Suprapubic skin (tissue), 4 donors: ENCODE data around the gene STK40. TPM values are rescaled to one million over a fixed set of nuclear protein-coding genes. Genes with fewer than 3 reads are reported as not detected.

Experiments used
- DNase-seq, 2 donors: peaks; one replicate each; pipeline ENCODE4 v3.0.0-alpha.2; 2019; ENCODE audit warnings: low spot score in 2 of 2
- H3K27ac ChIP-seq: fragments of 200-600 bp; sonication (generic); one replicate; pipeline ENCODE4 v1.5.1; 2019
- H3K27me3 ChIP-seq: fragments of 200-600 bp; sonication (generic); one replicate; pipeline ENCODE4 v1.5.1; 2019
- H3K36me3 ChIP-seq: fragments of 200-600 bp; sonication (generic); one replicate; pipeline ENCODE4 v1.5.1; 2019
- H3K4me1 ChIP-seq: fragments of 200-600 bp; sonication (generic); one replicate; pipeline ENCODE4 v1.5.1; 2019
- H3K4me3 ChIP-seq: fragments of 200-600 bp; sonication (generic); one replicate; pipeline ENCODE4 v1.5.1; 2019; ENCODE audit warnings: mild to moderate bottlenecking
- H3K9me3 ChIP-seq: fragments of 200-600 bp; sonication (generic); one replicate; pipeline ENCODE4 v1.5.1; 2019
- EP300 ChIP-seq: sonication (generic); formaldehyde crosslinking; IDR thresholded peaks from one replicate; pipeline ENCODE4 v1.6.1; 2017; ENCODE audit warnings: antibody characterized with exemption
- POLR2A ChIP-seq, 2 donors: fragments of 450-650 bp; IDR thresholded peaks; one replicate each; pipeline ENCODE4 v1.6.1; 2017; ENCODE audit warnings: antibody characterized with exemption in 2 of 2, mild to moderate bottlenecking in 2 of 2, moderate library complexity in 2 of 2
- POLR2AphosphoS5 ChIP-seq, 3 donors: sonication (generic); formaldehyde crosslinking; IDR thresholded peaks; one replicate each; pipeline ENCODE4 v1.6.1; 2017; ENCODE audit warnings: antibody characterized with exemption in 3 of 3
- WGBS: methylation state at CpG from one replicate; pipeline ENCODE4 v1.1.5; 2018; 5-methylcytosine and 5-hydroxymethylcytosine counted together
- total RNA-seq, 4 donors: library from RNA; depleted of rRNA; stranded (reverse); fragments of >200 nt; gene quantifications; one replicate each; pipeline ENCODE4 v1.1.0, GENCODE V29; 2016
- TF ChIP-seq, protein P1 (sequence below), 2 donors: fragments of 200-600 bp in 1 of 2; fragments of 450-650 bp in 1 of 2; sonication (generic) in 1 of 2; IDR thresholded peaks; one replicate each; pipeline ENCODE4 v1.5.1; 2016 to 2019; ENCODE audit warnings: antibody characterized with exemption in 2 of 2, mild to moderate bottlenecking in 1 of 2, moderate library complexity in 1 of 2

The STK40 gene
- total RNA-seq, 4 donors from 2014 or later: 29.0 to 69.5 (median 51.8) TPM

DNA sequence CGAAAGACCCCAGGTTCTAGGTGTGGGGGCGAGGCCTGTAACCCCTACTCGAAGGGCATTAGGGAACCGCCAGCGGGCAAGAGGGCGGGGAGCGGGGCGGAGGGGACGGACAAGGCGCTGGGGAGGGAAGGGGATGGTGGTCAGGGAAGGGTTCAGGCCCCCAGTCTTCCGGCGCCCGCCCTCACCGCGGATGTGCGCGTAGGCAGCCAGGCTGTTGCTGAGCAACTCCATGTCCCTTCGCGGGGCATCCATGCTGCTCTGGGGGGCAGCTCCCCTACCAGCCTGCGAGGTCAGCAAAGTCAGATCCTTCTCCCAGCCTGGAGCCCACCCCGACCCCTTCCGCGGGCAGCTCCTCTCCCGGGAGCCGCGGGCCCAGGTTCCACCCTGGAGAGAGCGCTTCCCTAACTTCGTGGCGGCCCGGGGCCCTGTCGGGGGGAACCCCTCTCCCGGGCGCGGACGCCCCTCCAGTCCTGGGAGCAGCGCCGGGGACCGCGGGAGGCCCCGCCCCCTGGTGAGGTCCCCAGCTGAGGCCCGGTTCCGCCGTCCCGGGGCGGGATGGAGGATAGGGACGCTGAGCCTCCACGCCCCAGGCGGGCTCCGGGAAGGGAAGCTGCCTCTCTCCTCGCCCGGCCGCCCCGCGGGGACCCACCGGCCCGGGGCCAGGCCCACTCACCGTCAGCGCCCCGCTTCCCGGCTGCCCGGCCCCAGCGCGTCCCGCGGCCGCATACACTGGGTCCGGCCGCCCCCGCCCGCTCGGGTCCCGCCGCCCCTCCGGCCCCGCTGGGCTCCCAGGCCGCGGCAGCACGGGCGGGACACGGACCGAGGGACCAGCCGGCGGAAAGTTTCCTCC is 62.7 kb downstream of the STK40 start:
- no peaks in the 10 kb centered on the region for H3K36me3 ChIP-seq
- peak overlapping the region; percentile 79 for H3K4me3 ChIP-seq
- peaks cover 43% of the 10 kb centered on the region for H3K4me1 ChIP-seq
- no peaks in the 10 kb centered on the region for H3K9me3 ChIP-seq
- H3K27ac ChIP-seq: peak overlapping the region; percentile 85
- WGBS: 7% methylated on average over 24 of the region's 83 CpGs
- TF ChIP-seq, protein P1, sequence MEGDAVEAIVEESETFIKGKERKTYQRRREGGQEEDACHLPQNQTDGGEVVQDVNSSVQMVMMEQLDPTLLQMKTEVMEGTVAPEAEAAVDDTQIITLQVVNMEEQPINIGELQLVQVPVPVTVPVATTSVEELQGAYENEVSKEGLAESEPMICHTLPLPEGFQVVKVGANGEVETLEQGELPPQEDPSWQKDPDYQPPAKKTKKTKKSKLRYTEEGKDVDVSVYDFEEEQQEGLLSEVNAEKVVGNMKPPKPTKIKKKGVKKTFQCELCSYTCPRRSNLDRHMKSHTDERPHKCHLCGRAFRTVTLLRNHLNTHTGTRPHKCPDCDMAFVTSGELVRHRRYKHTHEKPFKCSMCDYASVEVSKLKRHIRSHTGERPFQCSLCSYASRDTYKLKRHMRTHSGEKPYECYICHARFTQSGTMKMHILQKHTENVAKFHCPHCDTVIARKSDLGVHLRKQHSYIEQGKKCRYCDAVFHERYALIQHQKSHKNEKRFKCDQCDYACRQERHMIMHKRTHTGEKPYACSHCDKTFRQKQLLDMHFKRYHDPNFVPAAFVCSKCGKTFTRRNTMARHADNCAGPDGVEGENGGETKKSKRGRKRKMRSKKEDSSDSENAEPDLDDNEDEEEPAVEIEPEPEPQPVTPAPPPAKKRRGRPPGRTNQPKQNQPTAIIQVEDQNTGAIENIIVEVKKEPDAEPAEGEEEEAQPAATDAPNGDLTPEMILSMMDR (IDR thresholded peaks at IDR 0.05): no peak
- peak in 1 of 3 donors; percentile 12 for TF ChIP-seq POLR2AphosphoS5 (IDR thresholded peaks at IDR 0.05)
- no peak for DNase-seq
- no peaks in the 10 kb centered on the region for H3K27me3 ChIP-seq

DNA sequence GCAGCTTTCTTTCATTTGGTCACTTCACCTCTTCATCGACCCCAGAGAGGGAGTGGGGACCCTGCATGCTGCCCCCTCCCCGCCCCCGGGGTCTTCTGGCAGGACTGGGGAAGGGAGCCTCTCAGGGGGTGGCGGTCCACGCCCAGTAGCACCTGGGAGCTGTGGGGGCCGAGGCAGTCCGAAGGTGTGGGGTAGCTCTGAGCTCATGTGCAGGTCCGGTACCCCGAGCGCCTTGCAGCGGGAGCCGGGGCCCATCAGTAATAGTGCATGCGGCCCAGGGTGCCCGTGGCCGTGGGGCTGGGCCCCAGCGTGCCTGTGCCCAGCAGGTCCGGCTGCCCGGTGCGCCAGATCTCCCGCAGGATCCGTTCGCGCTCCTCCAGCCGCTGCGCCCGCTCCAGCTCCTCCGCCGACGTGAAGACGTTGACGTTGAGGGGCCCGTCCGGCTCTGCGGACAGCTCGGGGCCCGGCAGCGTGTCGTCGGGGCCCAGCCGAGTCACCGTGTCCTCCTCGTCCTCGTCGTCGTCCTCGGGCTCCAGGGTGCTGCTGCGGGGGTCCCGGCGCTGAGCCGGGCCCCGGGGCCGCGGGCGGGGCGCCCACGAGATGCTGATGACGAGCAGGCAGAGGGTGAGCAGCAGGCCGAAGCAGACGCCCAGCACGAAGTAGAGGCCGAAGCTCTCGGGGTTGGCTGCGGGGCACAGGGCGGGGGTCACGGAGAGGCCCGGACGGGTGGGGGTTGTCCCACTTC is 63.5 kb downstream of the STK40 start:
- TF ChIP-seq POLR2A (IDR thresholded peaks at IDR 0.05) (no peak), POLR2AphosphoS5 (IDR thresholded peaks at IDR 0.05) (no peak), EP300 (no peak)
- TF ChIP-seq, protein P1 (IDR thresholded peaks at IDR 0.05): no peak
- peaks cover 42% of the 10 kb centered on the region for H3K4me1 ChIP-seq
- no peak for DNase-seq
- H3K36me3 ChIP-seq: no peaks in the 10 kb centered on the region
- H3K4me3 ChIP-seq: peak overlapping the region; percentile 79
- no peaks in the 10 kb centered on the region for H3K9me3 ChIP-seq
- 36% methylated on average over 25 of the region's 67 CpGs for WGBS
- H3K27me3 ChIP-seq: no peaks in the 10 kb centered on the region
- peak overlapping the region; percentile 85 for H3K27ac ChIP-seq

DNA sequence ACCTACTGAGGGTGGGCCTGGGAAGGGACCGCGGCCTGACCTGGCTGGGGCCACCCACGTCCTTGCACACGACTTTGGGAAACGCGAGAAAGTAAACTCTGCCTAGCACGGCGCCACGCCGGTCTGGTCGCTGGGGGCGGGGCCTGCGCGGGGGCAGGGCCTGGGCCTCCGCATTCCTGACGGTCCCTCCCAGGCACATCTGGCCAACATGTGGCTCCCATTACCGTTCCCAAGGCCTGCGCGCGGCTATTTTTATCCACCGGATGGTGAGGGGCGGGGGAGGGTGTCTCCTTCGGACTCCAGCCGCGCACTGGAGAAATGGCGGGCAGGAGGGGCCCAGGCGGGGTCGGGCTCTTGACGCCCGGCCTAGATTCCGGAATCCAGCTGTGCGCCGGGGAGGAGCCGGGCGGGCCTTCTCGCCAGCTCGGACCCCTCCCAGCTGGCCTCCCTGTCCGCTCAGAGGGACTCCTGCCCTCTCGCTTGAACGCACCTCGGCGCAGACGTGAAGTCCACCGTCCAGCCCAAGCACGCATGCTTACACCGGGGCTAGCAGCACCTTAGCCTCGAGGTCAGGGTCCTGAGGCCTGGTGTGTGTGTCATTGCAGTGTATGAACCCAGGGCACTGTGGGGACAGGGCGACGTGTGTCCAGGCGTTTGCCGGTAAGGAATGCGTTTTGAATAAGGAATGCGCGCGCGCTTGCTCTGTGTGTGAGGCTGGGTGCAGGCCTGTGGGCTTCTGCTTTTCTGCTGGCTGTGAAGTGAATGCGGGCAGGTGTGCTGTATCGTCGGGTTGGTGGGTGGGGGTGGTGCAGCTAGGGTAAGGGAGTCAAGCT is 64.4 kb downstream of the STK40 start:
- DNase-seq: peak; percentile 92 to 93
- peak overlapping the region; percentile 79 for H3K4me3 ChIP-seq
- no peaks in the 10 kb centered on the region for H3K27me3 ChIP-seq
- peaks cover 37% of the 10 kb centered on the region for H3K4me1 ChIP-seq
- TF ChIP-seq EP300: no peak
- TF ChIP-seq POLR2AphosphoS5 (IDR thresholded peaks at IDR 0.05): peak in 1 of 3 donors; percentile 5
- H3K9me3 ChIP-seq: no peaks in the 10 kb centered on the region
- no peaks in the 10 kb centered on the region for H3K36me3 ChIP-seq
- peak overlapping the region; percentile 85 for H3K27ac ChIP-seq
- 50% methylated on average over 25 of the region's 59 CpGs for WGBS

DNA sequence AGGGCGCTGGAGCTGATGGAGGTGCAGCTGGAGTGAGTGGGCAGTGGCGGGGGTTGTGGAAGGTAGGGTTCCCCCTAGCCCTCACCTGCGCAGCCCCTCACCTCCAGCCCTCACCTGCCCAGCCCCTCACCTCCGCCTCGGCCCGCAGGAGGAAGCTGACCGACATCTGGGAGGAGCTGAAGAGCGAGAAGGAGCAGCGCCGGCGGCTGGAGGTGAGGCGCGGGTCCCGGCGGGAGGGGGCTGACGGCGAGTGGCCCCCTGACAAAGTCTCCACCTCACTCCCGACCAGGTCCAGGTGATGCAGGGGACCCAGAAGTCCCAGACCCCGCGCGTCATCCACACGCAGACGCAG is 65.0 kb downstream of the STK40 start:
- Histone ChIP-seq H3K9me3 (no peaks in the 10 kb centered on the region), H3K27me3 (no peaks in the 10 kb centered on the region), H3K4me1 (peaks cover 37% of the 10 kb centered on the region), H3K27ac (peak overlapping the region; percentile 85), H3K4me3 (peak overlapping the region; percentile 79), H3K36me3 (no peaks in the 10 kb centered on the region)
- WGBS: 42% methylated on average over 12 of the region's 23 CpGs
- no peak for DNase-seq
- no peak for TF ChIP-seq EP300

DNA sequence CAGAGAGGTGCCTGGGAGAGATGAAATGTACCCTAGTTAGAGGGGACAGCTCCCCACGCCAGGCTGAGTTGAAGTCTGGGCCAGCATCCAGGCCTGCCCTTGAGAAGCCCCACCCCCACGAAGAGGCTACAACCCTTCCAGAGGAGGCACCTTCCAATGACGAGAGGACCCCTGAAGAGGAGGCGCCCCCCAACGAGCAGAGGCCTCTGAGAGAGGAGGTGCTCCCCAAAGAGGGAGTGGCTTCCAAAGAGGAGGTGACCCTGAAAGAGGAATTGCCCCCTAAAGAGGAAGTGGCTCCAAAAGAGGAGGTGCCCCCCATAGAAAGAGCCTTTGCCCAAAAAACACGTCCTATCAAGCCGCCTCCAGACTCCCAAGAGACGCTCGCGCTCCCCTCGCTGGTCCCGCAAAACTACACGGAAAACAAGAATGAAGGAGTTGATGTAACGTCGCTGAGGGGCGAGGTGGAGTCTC is 65.4 kb downstream of the STK40 start:
- DNase-seq: no peak

DNA sequence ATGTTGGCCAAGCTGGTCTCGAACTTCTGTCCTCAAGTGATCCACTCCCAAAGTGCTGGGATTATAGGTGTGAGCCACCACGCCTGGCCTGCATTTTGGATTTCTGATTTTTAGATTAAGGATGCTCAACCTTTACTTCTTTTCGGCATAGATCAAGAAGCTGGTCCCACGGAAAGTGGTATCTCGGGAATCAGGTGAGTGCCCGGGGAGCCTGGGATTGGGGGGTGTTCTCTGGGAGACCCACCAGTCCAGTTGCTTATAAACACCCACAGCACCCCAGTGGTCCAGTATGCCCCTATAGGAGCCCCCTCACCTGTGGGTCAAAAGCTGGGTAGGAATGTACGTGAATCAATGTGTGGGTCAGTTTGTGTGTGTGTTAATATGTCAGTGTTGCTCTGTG is 76.3 kb downstream of the STK40 start:
- H3K4me1 ChIP-seq: peaks cover 20% of the 10 kb centered on the region
- no peak for TF ChIP-seq POLR2A (IDR thresholded peaks at IDR 0.05)
- peak in 1 of 2 donors; percentile 31 for DNase-seq
- H3K36me3 ChIP-seq: peaks cover 4% of the 10 kb centered on the region
- H3K4me3 ChIP-seq: no peak overlapping the region
- 98% methylated on average over 7 of the region's 7 CpGs for WGBS
- H3K27me3 ChIP-seq: no peaks in the 10 kb centered on the region
- no peak overlapping the region for H3K27ac ChIP-seq
- no peaks in the 10 kb centered on the region for H3K9me3 ChIP-seq

More for the DNA sequence above, 65.4 kb downstream of the STK40 start:
- Histone ChIP-seq H3K27ac (peak overlapping the region; percentile 85), H3K4me3 (peak overlapping the region; percentile 79), H3K36me3 (no peaks in the 10 kb centered on the region), H3K27me3 (no peaks in the 10 kb centered on the region), H3K4me1 (peaks cover 37% of the 10 kb centered on the region), H3K9me3 (no peaks in the 10 kb centered on the region)
- 45% methylated on average over 14 of the region's 16 CpGs for WGBS
- TF ChIP-seq POLR2AphosphoS5 (IDR thresholded peaks at IDR 0.05): no peak
